Endothelial cell of coronary artery (primary cell): ENCODE data around the gene EVPL. TPM values are rescaled to one million over a fixed set of nuclear protein-coding genes. Genes with fewer than 3 reads are reported as not detected.

Experiments
- total RNA-seq: library from RNA; depleted of rRNA; stranded (reverse); fragments of >200 nt; gene quantifications from 2 replicates; pipeline ENCODE4 v1.2.3, GENCODE V29; 2014

Gene EVPL
- not detected in 2 replicates for total RNA-seq

DNA sequence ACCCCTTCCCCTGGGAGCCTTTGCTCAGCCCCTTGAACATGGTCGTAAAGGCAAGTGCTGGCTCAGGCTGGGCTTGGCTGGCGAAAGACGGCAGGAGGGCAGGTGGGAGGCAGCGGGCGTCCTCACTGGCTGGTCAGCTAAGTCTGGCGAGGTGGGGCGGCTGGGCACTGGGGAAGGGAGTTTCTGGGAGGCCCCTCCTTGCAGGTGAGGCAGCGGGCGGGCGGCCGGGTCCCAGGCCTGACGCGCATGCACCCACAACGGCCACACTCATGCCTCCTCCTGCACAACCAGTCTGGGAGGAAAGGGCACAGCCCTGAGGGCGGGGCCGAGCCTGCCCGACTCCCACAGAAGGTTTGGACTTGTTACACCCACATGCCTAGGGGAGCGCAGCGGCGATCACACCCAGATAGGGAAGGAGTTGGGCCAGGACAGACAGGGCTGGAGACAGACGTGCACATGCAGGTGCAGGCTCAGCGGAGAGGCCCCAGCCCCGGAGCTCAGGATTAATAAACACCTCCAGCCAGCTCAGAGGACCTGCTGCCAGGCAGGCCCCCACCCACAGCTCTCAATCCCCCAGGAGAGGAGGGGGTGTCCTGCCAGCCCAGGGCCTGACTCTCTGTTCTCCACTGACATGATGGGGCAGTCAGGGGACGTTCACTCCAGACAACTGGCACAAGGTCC lies at the start of gene EVPL:
TSS of gene EVPL (minus strand) at position 148 of the 681 bp plus-strand sequence. CDS start at position 40, 108 bp downstream.

GRCh38 chr17:76074390-76075363 lies 47.6 kb upstream of the EVPL start, which contains the start of gene GALR2:
Gene GALR2, plus strand, starts transcription at chr17:76074781. Its CDS starts 103 bp downstream, at chr17:76074884.

GRCh38 chr17:76072148-76072858 lies 45.2 kb upstream of the EVPL start, which contains the start of gene SRP68:
Gene SRP68, minus strand, starts transcription at chr17:76072517. Its CDS starts 26 bp downstream, at chr17:76072491.

GRCh38 chr17:76000755-76001521 lies 26.2 kb downstream of the EVPL start, which contains the start of gene CDK3:
Gene CDK3, plus strand, starts transcription at chr17:76000855. Its CDS starts 571 bp downstream, at chr17:76001426.

DNA sequence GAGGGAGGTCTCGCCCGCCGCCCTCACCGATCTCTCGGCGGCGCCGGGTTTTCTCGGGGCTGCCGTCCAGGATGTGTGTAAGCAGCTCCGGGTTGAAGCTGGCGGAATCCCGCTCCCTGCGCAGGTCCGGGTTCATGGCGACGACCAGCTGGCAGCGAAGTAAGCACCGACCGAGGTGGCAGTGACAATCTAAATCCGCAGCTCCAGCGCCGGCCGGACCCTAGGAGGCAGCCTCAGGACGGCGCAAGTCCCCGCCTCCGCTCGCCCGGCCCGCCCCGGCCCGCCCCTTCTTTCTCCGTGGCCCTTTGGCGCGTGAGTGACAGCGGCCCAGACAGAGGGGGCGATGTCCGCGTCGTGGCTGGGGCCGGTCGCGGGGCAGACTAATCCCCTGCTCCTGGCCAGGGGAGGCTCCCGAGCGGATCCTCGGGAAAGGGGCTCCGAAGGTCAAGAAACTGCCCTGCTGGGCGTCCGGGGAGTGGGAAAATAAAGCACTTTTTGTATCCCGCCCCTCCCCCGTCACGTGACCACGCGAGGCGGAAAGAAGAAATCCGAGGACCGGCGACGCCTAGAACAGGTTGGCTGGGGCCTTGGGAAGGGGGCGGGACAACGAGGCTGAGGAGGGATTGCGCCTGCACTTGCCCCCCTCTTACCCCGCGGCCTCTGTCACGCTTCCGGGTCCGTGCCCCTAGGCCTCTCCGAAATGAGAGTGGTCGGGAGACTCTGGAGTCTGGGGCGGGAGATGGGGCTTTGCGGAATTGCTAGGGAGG lies 48.0 kb downstream of the EVPL start, which contains the start of the genes ACOX1 and TEN1:
TSS of gene ACOX1 (minus strand) at position 229 of the 767 bp plus-strand sequence. CDS start at position 136, 93 bp downstream.
TSS of gene TEN1 (plus strand) at position 303 of the 767 bp plus-strand sequence. CDS start 6,953 bp downstream, outside the sequence.

Other genes starting within 250 kb of the EVPL start
- gene UNK, start 242.5 kb downstream of the EVPL start, total RNA-seq: 9.3 and 14.5 TPM in 2 replicates
- 3.4 TPM in 2 replicates for gene UNC13D, start 182.9 kb downstream of the EVPL start, total RNA-seq
- gene WBP2, start 172.0 kb downstream of the EVPL start, total RNA-seq: 15.9 and 17.6 TPM in 2 replicates
- 33.8 and 34.9 TPM in 2 replicates for gene TRIM47, start 148.7 kb downstream of the EVPL start, total RNA-seq
- gene TRIM65, start 130.4 kb downstream of the EVPL start, total RNA-seq: 20.1 and 22.3 TPM in 2 replicates
- gene MRPL38, start 122.4 kb downstream of the EVPL start, total RNA-seq: 30.1 and 34.8 TPM in 2 replicates
- 6.9 and 8.4 TPM in 2 replicates for gene FBF1, start 86.3 kb downstream of the EVPL start, total RNA-seq
- gene ACOX1, start 48.1 kb downstream of the EVPL start, total RNA-seq: 58.5 and 67.3 TPM in 2 replicates
- gene TEN1, start 48.1 kb downstream of the EVPL start, total RNA-seq: 12.0 and 22.2 TPM in 2 replicates
- gene CDK3, start 26.5 kb downstream of the EVPL start, total RNA-seq: 0.45 and 2.0 TPM in 2 replicates
- gene SRP68, start 45.2 kb upstream of the EVPL start, total RNA-seq: 31.9 and 36.6 TPM in 2 replicates
- not detected in 2 replicates for gene GALR2, start 47.5 kb upstream of the EVPL start, total RNA-seq
- gene ZACN, start 51.9 kb upstream of the EVPL start, total RNA-seq: not detected in 2 replicates
- gene EXOC7, start 76.5 kb upstream of the EVPL start, total RNA-seq: 73.9 and 78.0 TPM in 2 replicates
- gene FOXJ1, start 113.9 kb upstream of the EVPL start, total RNA-seq: not detected in 2 replicates
- gene RNF157, start 213.2 kb upstream of the EVPL start, total RNA-seq: under 0.01 and 0.09 TPM in 2 replicates
- gene UBALD2, start 238.0 kb upstream of the EVPL start, total RNA-seq: 6.3 and 9.0 TPM in 2 replicates